Mammary epithelial cell (primary cell): ENCODE data around the gene TMEM218.

ENCODE experiments used
- EZH2 ChIP-seq: IDR thresholded peaks from 2 replicates; pipeline ENCODE4 v1.6.1; 2012; ENCODE audit warnings: low read length, inconsistent platforms, borderline replicate concordance
- TF ChIP-seq, protein P1 (sequence below), 2 donors: IDR thresholded peaks in 1 of 2; conservative IDR thresholded peaks in 1 of 2; 2 replicates each; pipeline ENCODE4 v1.5.1; 2011 to 2012; ENCODE audit warnings: inconsistent platforms in 2 of 2, low read length in 2 of 2, mild to moderate bottlenecking in 2 of 2, control low read depth in 1 of 2, low read depth in 1 of 2; ENCODE audit not compliant: insufficient read depth in 1 of 2; ENCODE audit errors: extremely low read depth in 1 of 2

DNA sequence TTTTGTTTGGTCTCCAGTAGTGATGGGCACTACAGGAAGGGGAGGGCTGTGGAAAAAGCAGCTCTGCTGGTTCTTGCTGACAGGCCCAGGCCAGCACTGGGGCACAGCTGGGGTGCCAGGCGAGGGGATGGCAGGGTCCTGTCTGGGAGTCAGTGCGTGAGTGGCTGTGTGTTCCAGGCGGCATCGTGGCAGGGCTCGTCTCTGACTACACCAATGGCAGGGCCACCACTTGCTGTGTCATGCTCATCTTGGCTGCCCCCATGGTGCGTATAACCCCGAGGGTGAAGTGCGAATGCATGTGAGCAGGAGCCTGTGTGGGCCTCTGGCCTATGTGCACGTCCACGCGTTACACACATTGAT lies 27.4 kb downstream of the TMEM218 start:
- TF ChIP-seq, protein P1, sequence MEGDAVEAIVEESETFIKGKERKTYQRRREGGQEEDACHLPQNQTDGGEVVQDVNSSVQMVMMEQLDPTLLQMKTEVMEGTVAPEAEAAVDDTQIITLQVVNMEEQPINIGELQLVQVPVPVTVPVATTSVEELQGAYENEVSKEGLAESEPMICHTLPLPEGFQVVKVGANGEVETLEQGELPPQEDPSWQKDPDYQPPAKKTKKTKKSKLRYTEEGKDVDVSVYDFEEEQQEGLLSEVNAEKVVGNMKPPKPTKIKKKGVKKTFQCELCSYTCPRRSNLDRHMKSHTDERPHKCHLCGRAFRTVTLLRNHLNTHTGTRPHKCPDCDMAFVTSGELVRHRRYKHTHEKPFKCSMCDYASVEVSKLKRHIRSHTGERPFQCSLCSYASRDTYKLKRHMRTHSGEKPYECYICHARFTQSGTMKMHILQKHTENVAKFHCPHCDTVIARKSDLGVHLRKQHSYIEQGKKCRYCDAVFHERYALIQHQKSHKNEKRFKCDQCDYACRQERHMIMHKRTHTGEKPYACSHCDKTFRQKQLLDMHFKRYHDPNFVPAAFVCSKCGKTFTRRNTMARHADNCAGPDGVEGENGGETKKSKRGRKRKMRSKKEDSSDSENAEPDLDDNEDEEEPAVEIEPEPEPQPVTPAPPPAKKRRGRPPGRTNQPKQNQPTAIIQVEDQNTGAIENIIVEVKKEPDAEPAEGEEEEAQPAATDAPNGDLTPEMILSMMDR (conservative IDR thresholded peaks at IDR 0.05 in 1 of 2, IDR thresholded peaks at IDR 0.05 in 1 of 2; ENCODE audit: extremely low read depth in 1 of 2, insufficient read depth in 1 of 2, low read depth in 1 of 2, low read length in 2 of 2): no peak
- TF ChIP-seq EZH2: no peak
